T-helper 2 cell (primary cell): ENCODE measurements around the gene KLHL2.

Experiments used
- DNase-seq, 5 experiments: peaks; one replicate each; pipeline versions ENCODE4 v3.0.0 to v3.0.0-alpha.2; 2012 to 2022

The KLHL2 gene

DNA sequence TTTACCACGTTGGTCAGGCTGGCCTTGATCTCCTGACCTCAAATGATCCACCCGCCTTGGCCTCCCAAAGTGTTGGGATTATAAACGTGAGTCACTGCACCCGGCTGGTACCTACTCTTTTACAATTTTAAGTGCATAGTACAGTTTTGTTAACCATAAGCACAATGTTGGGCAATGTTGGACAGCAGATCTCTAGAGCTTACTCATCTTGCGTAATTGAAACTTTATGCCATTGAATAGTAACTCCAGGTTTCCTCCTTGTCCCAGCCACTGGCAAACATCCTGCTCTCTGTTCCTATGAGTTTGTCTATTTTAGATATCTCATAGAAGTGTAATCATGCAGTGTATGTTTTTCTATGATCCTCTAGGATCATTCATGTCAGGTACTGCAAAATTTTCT, 162.2 kb downstream of the KLHL2 start:
- no peak for DNase-seq

DNA sequence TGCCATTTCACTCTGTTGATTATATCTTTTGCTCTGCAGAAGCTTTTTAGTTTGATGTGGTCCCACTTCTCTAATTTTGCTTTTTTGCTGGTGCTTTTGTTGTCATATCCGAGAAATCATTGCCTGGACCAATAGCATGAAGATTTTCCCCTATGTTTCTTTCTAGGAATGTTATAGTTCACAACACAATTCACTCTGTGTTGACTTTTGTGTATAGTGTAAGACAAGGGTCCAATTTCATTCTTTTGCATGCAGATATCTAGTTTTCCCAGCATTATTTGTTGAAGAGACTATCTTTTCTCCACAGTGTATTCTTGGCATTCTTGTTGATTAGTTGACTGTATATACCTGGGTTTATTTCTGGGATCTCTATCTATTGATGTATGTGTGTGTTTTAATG, 163.2 kb downstream of the KLHL2 start:
- no peak for DNase-seq
